Gastroesophageal sphincter (tissue), 3 donors: ENCODE data around the gene SNX18.

Experiments used
- CTCF ChIP-seq, 4 experiments: fragments of 200-600 bp in 2 of 4; fragments of 450-650 bp in 2 of 4; sonication (generic) in 1 of 4; IDR thresholded peaks; one replicate each; pipeline ENCODE4 v1.5.1; 2017 to 2019; ENCODE audit warnings: antibody characterized with exemption in 4 of 4, mild to moderate bottlenecking in 2 of 4, moderate library complexity in 2 of 4
- POLR2A ChIP-seq, 2 donors: fragments of 450-650 bp; IDR thresholded peaks; one replicate each; pipeline ENCODE4 v1.6.1; 2017; ENCODE audit warnings: antibody characterized with exemption in 2 of 2, mild to moderate bottlenecking in 2 of 2, moderate library complexity in 1 of 2

DNA sequence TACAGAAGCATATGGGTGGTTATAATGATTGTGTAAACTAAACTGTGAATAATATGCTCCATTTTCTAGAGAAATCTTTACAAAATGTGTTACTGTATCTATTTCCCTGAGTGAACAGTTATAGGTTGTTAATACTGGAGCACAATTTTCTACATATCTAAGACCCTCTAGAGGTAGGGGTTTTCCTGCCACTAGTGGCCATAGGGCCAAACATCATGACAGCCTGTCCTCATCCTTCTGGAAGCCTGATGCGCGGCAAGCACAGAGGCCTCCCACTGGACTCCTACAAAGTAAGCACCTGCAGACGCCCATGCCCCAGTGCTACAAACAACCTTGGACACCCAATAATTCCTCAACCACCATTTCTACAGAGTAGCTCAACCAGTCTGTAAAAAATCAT is 1.9 kb upstream of the SNX18 start:
- TF ChIP-seq CTCF (IDR thresholded peaks at IDR 0.05), result no peak
- no peak for TF ChIP-seq POLR2A (IDR thresholded peaks at IDR 0.05)
